Progenitor cell of endocrine pancreas (in vitro differentiated cells): Measurements from ENCODE around the gene BPHL. TPM values are rescaled to one million over a fixed set of nuclear protein-coding genes. Genes with fewer than 3 reads are reported as not detected.

Experiments used
- DNase-seq: peaks from one replicate; pipeline ENCODE4 v3.0.0; 2021; ENCODE audit warnings: low spot score; ENCODE audit not compliant: unreplicated experiment
- H3K27ac Mint-ChIP-seq: 2 replicates; pipeline ENCODE4 v1.8.0; 2021; ENCODE audit warnings: mild to moderate bottlenecking, moderate library complexity, mixed read lengths
- H3K27me3 Mint-ChIP-seq: 2 replicates; pipeline ENCODE4 v1.8.0; 2021; ENCODE audit warnings: mixed read lengths
- H3K36me3 Mint-ChIP-seq: 2 replicates; pipeline ENCODE4 v1.8.0; 2022; ENCODE audit warnings: mixed read lengths; ENCODE audit not compliant: insufficient read depth
- H3K4me1 Mint-ChIP-seq: 2 replicates; pipeline ENCODE4 v1.8.0; 2021; ENCODE audit warnings: low read depth, mixed read lengths
- H3K4me3 Mint-ChIP-seq: 2 replicates; pipeline ENCODE4 v1.8.0; 2021; ENCODE audit warnings: low read depth, mild to moderate bottlenecking, moderate library complexity, mixed read lengths
- H3K9me3 Mint-ChIP-seq: 2 replicates; pipeline ENCODE4 v1.8.0; 2021; ENCODE audit warnings: low read depth, mixed read lengths
- CTCF ChIP-seq: fragments of 200-600 bp; sonication (generic); IDR thresholded peaks from one replicate; pipeline ENCODE4 v1.5.0; 2021; ENCODE audit warnings: antibody characterized with exemption, mild to moderate bottlenecking; ENCODE audit not compliant: unreplicated experiment
- total RNA-seq: library from RNA; stranded (reverse); gene quantifications from 2 replicates; pipeline ENCODE4 v1.2.1, GENCODE V29; 2021

The BPHL gene
- total RNA-seq, 1 donor from 2014 or later = 68.4 TPM

- Mint-ChIP-seq H3K27me3 (no peaks in the 10 kb centered on the region), H3K4me3 (peak overlapping the region; percentile 76), H3K9me3 (no peaks in the 10 kb centered on the region), H3K27ac (peak overlapping the region; percentile 81), H3K36me3 (no peaks in the 10 kb centered on the region), H3K4me1 (peaks cover 20% of the 10 kb centered on the region)
- DNase-seq = no peak
- no peak for TF ChIP-seq CTCF
Observed at GRCh38 chr6:3119040-3119723, 671 bp downstream of the BPHL start.

- Mint-ChIP-seq H3K4me3 (no peak overlapping the region), H3K4me1 (peaks cover 20% of the 10 kb centered on the region), H3K36me3 (no peaks in the 10 kb centered on the region), H3K9me3 (no peaks in the 10 kb centered on the region), H3K27ac (peak overlapping the region; percentile 34), H3K27me3 (no peaks in the 10 kb centered on the region)
- DNase-seq = no peak
- TF ChIP-seq CTCF = no peak
Observed at GRCh38 chr6:3120765-3121089, 2.2 kb downstream of the BPHL start.

- H3K4me1 Mint-ChIP-seq = peaks cover 15% of the 10 kb centered on the region
- no peak for DNase-seq
- H3K4me3 Mint-ChIP-seq = no peak overlapping the region
- H3K27me3 Mint-ChIP-seq = no peaks in the 10 kb centered on the region
- H3K36me3 Mint-ChIP-seq = peaks cover 4% of the 10 kb centered on the region
- no peak overlapping the region for H3K27ac Mint-ChIP-seq
- TF ChIP-seq CTCF = no peak
- no peaks in the 10 kb centered on the region for H3K9me3 Mint-ChIP-seq
Observed at GRCh38 chr6:3122823-3123182, 4.3 kb downstream of the BPHL start.

- H3K27ac Mint-ChIP-seq = no peak overlapping the region
- peaks cover 17% of the 10 kb centered on the region for H3K36me3 Mint-ChIP-seq
- no peak for TF ChIP-seq CTCF
- H3K4me3 Mint-ChIP-seq = no peak overlapping the region
- H3K4me1 Mint-ChIP-seq = peaks cover 9% of the 10 kb centered on the region
- H3K27me3 Mint-ChIP-seq = no peaks in the 10 kb centered on the region
- H3K9me3 Mint-ChIP-seq = no peaks in the 10 kb centered on the region
- DNase-seq = no peak
Observed at GRCh38 chr6:3124667-3125066, 6.2 kb downstream of the BPHL start.

- no peak for DNase-seq
- TF ChIP-seq CTCF = no peak
- H3K9me3 Mint-ChIP-seq = no peaks in the 10 kb centered on the region
- H3K4me1 Mint-ChIP-seq = peaks cover 3% of the 10 kb centered on the region
- H3K27ac Mint-ChIP-seq = no peak overlapping the region
- H3K36me3 Mint-ChIP-seq = peaks cover 20% of the 10 kb centered on the region
- no peak overlapping the region for H3K4me3 Mint-ChIP-seq
- no peaks in the 10 kb centered on the region for H3K27me3 Mint-ChIP-seq
Observed at GRCh38 chr6:3125815-3126214, 7.3 kb downstream of the BPHL start.
